ENCODE data around the gene OR2F2. TPM values are rescaled to one million over a fixed set of nuclear protein-coding genes. Genes with fewer than 3 reads are reported as not detected.

OR2F2 gene
- total and polyA plus RNA-seq, 3 donors from 2014 or later: 0.30 to 3.5 (median 1.2) TPM

- 77 to 82% methylated on average over 3 of the region's 3 CpGs for WGBS, 2 donors
- no peaks in the 10 kb centered on the region for H3K4me1 ChIP-seq
- no peak within 1 kb of the TSS for H3K27ac ChIP-seq
- no peak within 1 kb of the TSS for H3K4me3 ChIP-seq
- DNase-seq: no peak
- intact Hi-C loops (cut with DNase I; ENCODE audit: low total_unique reads): no loop called here
- TF ChIP-seq, protein P1, sequence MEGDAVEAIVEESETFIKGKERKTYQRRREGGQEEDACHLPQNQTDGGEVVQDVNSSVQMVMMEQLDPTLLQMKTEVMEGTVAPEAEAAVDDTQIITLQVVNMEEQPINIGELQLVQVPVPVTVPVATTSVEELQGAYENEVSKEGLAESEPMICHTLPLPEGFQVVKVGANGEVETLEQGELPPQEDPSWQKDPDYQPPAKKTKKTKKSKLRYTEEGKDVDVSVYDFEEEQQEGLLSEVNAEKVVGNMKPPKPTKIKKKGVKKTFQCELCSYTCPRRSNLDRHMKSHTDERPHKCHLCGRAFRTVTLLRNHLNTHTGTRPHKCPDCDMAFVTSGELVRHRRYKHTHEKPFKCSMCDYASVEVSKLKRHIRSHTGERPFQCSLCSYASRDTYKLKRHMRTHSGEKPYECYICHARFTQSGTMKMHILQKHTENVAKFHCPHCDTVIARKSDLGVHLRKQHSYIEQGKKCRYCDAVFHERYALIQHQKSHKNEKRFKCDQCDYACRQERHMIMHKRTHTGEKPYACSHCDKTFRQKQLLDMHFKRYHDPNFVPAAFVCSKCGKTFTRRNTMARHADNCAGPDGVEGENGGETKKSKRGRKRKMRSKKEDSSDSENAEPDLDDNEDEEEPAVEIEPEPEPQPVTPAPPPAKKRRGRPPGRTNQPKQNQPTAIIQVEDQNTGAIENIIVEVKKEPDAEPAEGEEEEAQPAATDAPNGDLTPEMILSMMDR (IDR thresholded peaks at IDR 0.05): no peak
- no peak for TF ChIP-seq POLR2A (IDR thresholded peaks at IDR 0.05)
- no peaks in the 10 kb centered on the region for H3K9me3 ChIP-seq
- no peaks in the 10 kb centered on the region for H3K36me3 ChIP-seq (ENCODE audit: low read depth, missing control alignments)
- no peaks in the 10 kb centered on the region for H3K27me3 ChIP-seq
Observed at GRCh38 chr7:143954544-143954943, 19.5 kb downstream of the OR2F2 start, which contains the start of gene OR2F1. Gene OR2F1 (plus strand): TSS chr7:143954844. CDS start chr7:143959971, 5,127 bp downstream.

DNA sequence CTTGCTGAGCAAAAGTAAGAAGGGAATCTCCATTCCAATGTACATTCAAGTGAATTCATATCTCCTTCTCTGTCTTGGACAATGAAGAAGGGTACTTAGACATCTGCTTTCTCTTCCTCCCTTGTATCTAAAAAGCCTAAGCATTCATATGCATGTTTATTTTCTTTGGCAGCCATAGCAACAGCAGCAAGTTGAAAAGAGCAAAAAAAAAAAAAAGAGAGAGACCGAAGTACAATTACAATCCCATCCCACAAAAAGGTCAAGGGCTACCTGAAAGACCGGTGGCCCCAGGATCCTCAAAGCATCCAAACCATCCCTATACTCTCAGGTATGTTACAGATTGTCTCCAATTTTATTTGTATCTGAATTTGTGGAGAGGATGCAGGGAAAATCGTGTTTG is 23.7 kb downstream of the OR2F2 start:
- no peak for DNase-seq
- Histone ChIP-seq H3K4me3 (no peak overlapping the region), H3K27me3 (no peaks in the 10 kb centered on the region), H3K36me3 (ENCODE audit: low read depth, missing control alignments) (no peaks in the 10 kb centered on the region), H3K27ac (no peak overlapping the region), H3K9me3 (no peaks in the 10 kb centered on the region), H3K4me1 (no peaks in the 10 kb centered on the region)
- intact Hi-C loops (cut with DNase I; ENCODE audit: low total_unique reads): no loop called here
- TF ChIP-seq, protein P1 (IDR thresholded peaks at IDR 0.05): no peak
- TF ChIP-seq POLR2A (IDR thresholded peaks at IDR 0.05): no peak
- 62 to 64% methylated on average over 3 of the region's 3 CpGs for WGBS, 2 donors

DNA sequence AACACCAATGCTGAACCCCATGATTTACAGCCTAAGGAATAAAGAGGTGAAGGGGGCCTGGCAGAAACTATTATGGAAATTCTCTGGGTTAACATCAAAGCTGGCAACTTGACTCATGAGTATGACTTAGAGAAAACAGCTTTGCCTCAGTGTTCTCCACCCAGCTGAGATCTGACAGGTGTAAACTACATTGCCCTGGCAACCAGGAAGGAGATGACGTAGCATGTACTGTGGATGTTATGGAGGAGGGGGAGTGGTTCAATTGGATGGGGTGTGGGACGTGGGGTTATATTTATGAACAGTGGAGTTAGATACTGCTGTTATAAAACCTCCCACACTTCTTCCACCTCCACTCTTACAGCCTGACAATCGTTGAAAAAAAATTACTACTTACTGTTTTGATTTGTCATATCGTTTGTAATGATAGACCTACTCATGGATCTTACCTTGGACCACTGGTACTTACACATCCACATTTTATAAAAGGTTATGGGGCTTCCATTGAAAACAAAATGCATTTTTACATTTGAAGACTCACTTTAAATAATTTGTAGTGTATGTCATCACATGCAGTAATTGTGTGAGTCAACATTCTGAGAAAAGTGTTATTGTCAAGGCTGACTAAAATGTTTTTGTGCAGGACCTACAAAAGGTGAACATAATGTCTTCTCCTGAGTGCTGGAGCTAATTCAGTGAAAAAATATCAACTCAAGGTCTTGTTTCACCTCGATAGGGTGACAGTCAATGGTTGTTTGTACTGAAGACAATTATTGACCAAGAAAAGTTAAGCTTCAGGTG is 26.0 kb downstream of the OR2F2 start:
- Histone ChIP-seq H3K36me3 (ENCODE audit: low read depth, missing control alignments) (no peaks in the 10 kb centered on the region), H3K4me1 (no peaks in the 10 kb centered on the region), H3K27me3 (no peaks in the 10 kb centered on the region), H3K9me3 (no peaks in the 10 kb centered on the region), H3K27ac (no peak overlapping the region), H3K4me3 (no peak overlapping the region)
- TF ChIP-seq, protein P1 (IDR thresholded peaks at IDR 0.05): no peak
- TF ChIP-seq POLR2A (IDR thresholded peaks at IDR 0.05): no peak
- intact Hi-C loops (cut with DNase I; ENCODE audit: low total_unique reads): no loop called here
- no peak for DNase-seq
- 73 to 77% methylated on average over 5 of the region's 5 CpGs for WGBS, 2 donors

DNA sequence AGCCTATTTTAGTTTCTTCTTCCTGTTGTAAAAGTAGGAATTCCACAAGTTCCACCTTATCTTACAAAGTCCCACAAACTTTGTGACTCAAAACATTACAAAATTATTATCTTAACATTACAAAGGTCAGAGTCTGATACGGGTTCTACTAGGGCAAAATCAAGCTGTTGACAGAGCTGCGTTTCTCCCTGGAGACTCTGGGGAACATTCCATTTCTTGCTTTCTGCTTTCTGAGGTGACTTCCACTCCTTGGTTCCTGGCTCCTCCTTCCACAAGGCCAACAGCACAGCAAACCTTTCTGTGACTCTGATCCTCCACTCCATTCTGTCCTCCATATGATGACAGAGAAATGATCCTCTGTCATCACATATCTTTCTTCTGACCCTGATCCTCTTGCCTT is 30.2 kb downstream of the OR2F2 start:
- Histone ChIP-seq H3K27ac (no peak overlapping the region), H3K36me3 (ENCODE audit: low read depth, missing control alignments) (no peaks in the 10 kb centered on the region), H3K4me3 (no peak overlapping the region), H3K9me3 (no peaks in the 10 kb centered on the region), H3K4me1 (no peaks in the 10 kb centered on the region), H3K27me3 (no peaks in the 10 kb centered on the region)
- intact Hi-C loops (cut with DNase I; ENCODE audit: low total_unique reads): no loop called here
- TF ChIP-seq POLR2A (IDR thresholded peaks at IDR 0.05): no peak
- TF ChIP-seq, protein P1 (IDR thresholded peaks at IDR 0.05): no peak
- no peak for DNase-seq
- 41 to 47% methylated on average over 2 of the region's 2 CpGs for WGBS, 2 donors

GRCh38 chr7:143967398-143967797 is 32.4 kb downstream of the OR2F2 start:
- WGBS, 2 donors: 81 to 85% methylated on average over 4 of the region's 4 CpGs
- no peaks in the 10 kb centered on the region for H3K4me1 ChIP-seq
- no peak for DNase-seq
- no peak overlapping the region for H3K27ac ChIP-seq
- intact Hi-C loops (cut with DNase I; ENCODE audit: low total_unique reads): no loop called here
- H3K4me3 ChIP-seq: no peak overlapping the region
- H3K36me3 ChIP-seq (ENCODE audit: low read depth, missing control alignments): no peaks in the 10 kb centered on the region
- TF ChIP-seq POLR2A (IDR thresholded peaks at IDR 0.05): no peak
- TF ChIP-seq, protein P1 (IDR thresholded peaks at IDR 0.05): no peak
- H3K9me3 ChIP-seq: no peaks in the 10 kb centered on the region
- no peaks in the 10 kb centered on the region for H3K27me3 ChIP-seq
